A549 treated with ZK216348 at 1 μM for 4 hours (cell line): ENCODE data around the gene MAGEA3. TPM values are rescaled to one million over a fixed set of nuclear protein-coding genes. Genes with fewer than 3 reads are reported as not detected.

Experiments
- total RNA-seq: library from RNA; stranded (reverse); fragments of 200-300 nt; extraction: Qiagen RNA extraction; gene quantifications from 5 replicates; pipeline ENCODE4 v1.2.3, GENCODE V29; 2022; ENCODE audit warnings: low read depth

The MAGEA3 gene
- 2.5 to 3.5 TPM (median 2.7 TPM) in 5 replicates for total RNA-seq

DNA sequence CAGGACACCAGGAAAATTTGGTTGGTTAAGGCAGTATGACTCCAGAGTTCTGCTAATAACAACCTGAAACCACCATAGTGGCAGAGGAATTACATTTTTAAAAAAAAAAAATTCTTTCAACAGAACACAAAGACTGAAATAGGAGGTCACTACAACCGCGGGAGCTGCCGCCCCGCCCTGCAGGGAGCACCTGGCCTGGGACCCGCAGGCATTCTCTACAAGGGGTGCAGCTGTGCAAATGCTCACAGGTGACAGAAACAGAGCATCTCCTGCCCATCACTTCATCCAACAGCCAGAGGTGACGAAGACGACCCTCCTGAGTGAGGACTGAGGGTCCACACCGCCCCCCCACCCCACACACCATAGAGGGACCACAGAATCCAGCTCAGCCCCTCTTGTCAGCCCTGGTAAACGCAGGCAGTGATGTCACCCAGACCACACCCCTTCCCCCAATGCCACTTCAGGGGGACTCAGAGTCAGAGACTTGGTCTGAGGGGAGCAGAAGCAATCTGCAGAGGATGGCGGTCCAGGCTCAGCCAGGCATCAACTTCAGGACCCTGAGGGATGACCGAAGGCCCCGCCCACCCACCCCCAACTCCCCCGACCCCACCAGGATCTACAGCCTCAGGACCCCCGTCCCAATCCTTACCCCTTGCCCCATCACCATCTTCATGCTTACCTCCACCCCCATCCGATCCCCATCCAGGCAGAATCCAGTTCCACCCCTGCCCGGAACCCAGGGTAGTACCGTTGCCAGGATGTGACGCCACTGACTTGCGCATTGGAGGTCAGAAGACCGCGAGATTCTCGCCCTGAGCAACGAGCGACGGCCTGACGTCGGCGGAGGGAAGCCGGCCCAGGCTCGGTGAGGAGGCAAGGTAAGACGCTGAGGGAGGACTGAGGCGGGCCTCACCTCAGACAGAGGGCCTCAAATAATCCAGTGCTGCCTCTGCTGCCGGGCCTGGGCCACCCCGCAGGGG, at the start of gene MAGEA3:
TSS of gene MAGEA3 (plus strand) at position 843 of the 980 bp plus-strand sequence. CDS start 2,039 bp downstream, outside the sequence.

GRCh38 chrX:152709173-152709572, 10.6 kb downstream of the MAGEA3 start, which contains the start of gene CSAG2:
Gene CSAG2, minus strand, starts transcription at chrX:152709273. Its CDS starts 161 bp downstream, at chrX:152709112.

GRCh38 chrX:152713815-152714787, 15.5 kb downstream of the MAGEA3 start, which contains the start of gene MAGEA2B:
Gene MAGEA2B, plus strand, starts transcription at chrX:152714628. Its CDS starts 2,479 bp downstream, at chrX:152717107.

GRCh38 chrX:152733261-152733975, 34.8 kb downstream of the MAGEA3 start, which contains the start of the genes CSAG1 and MAGEA12:
Gene CSAG1, minus strand, starts transcription at chrX:152733721. Its CDS starts 1,261 bp downstream, at chrX:152732460.
Gene MAGEA12, plus strand, starts transcription at chrX:152733757. Its CDS starts 2,405 bp downstream, at chrX:152736162.

Other genes starting within 250 kb of the MAGEA3 start
- gene GABRA3, start 247.5 kb upstream of the MAGEA3 start, total RNA-seq = 0.21 to 0.56 TPM (median 0.41 TPM) in 5 replicates
- 0.17 to 0.28 TPM (median 0.20 TPM) in 5 replicates for gene GABRQ, start 60.9 kb upstream of the MAGEA3 start, total RNA-seq
- gene CSAG2, start 10.5 kb downstream of the MAGEA3 start, total RNA-seq = not detected in 5 replicates
- gene MAGEA2B, start 15.8 kb downstream of the MAGEA3 start, total RNA-seq = 0.12 to 0.21 TPM in 2 of 5 replicates, not detected in the others
- gene CSAG1, start 34.9 kb downstream of the MAGEA3 start, total RNA-seq = 0.34 to 0.46 TPM in 2 of 5 replicates, not detected in the others
- gene MAGEA12, start 35.0 kb downstream of the MAGEA3 start, total RNA-seq = 0.11 to 0.13 TPM (median 0.12 TPM) in 3 of 5 replicates, not detected in the others
- gene MAGEA2, start 55.0 kb downstream of the MAGEA3 start, total RNA-seq = not detected in 5 replicates
- not detected in 5 replicates for gene CSAG3, start 60.4 kb downstream of the MAGEA3 start, total RNA-seq
- 10.4 to 13.2 TPM (median 11.9 TPM) in 5 replicates for gene MAGEA6, start 70.9 kb downstream of the MAGEA3 start, total RNA-seq
- 69.0 to 113 TPM (median 72.2 TPM) in 5 replicates for gene CETN2, start 132.0 kb downstream of the MAGEA3 start, total RNA-seq
- gene NSDHL, start 132.3 kb downstream of the MAGEA3 start, total RNA-seq = 40.0 to 44.4 TPM (median 41.9 TPM) in 5 replicates
- 6.7 to 8.8 TPM (median 7.8 TPM) in 5 replicates for gene ZNF185, start 199.3 kb downstream of the MAGEA3 start, total RNA-seq